Neural crest cell (in vitro differentiated cells): ENCODE measurements around the gene SLC2A9. TPM values are rescaled to one million over a fixed set of nuclear protein-coding genes. Genes with fewer than 3 reads are reported as not detected.

Experiments
- DNase-seq: peaks from one replicate; pipeline ENCODE4 v3.0.0; 2021; ENCODE audit warnings: low read depth, mixed read lengths, low spot score
- H3K27ac Mint-ChIP-seq: one replicate; pipeline ENCODE4 v1.8.0; 2021; ENCODE audit warnings: mild to moderate bottlenecking, mixed read lengths; ENCODE audit not compliant: unreplicated experiment
- H3K27me3 Mint-ChIP-seq: 2 replicates; pipeline ENCODE4 v1.8.0; 2021; ENCODE audit warnings: low read depth, mild to moderate bottlenecking, mixed read lengths
- H3K36me3 Mint-ChIP-seq: 2 replicates; pipeline ENCODE4 v1.8.0; 2021; ENCODE audit warnings: low read depth, mild to moderate bottlenecking, mixed read lengths
- H3K4me1 Mint-ChIP-seq: 2 replicates; pipeline ENCODE4 v1.8.0; 2021; ENCODE audit warnings: mixed read lengths
- H3K4me3 Mint-ChIP-seq: one replicate; pipeline ENCODE4 v1.8.0; 2021; ENCODE audit warnings: mild to moderate bottlenecking, mixed read lengths
- H3K9me3 Mint-ChIP-seq: 2 replicates; pipeline ENCODE4 v1.8.0; 2021; ENCODE audit warnings: mixed read lengths
- CTCF ChIP-seq: fragments of 200-600 bp; sonication (generic); conservative IDR thresholded peaks from 2 replicates; pipeline ENCODE4 v1.5.0; 2021; ENCODE audit warnings: antibody characterized with exemption, mild to moderate bottlenecking
- total RNA-seq: library from RNA; stranded (reverse); gene quantifications from 2 replicates; pipeline ENCODE4 v1.2.1, GENCODE V29; 2021

The SLC2A9 gene
- total RNA-seq, 1 donor from 2014 or later = 0.26 TPM

GRCh38 chr4:10002278-10002677 is 19.0 kb downstream of the SLC2A9 start:
- Mint-ChIP-seq H3K27me3 (no peaks in the 10 kb centered on the region), H3K36me3 (no peaks in the 10 kb centered on the region), H3K9me3 (no peaks in the 10 kb centered on the region), H3K4me3 (no peak overlapping the region), H3K4me1 (peaks cover 6% of the 10 kb centered on the region), H3K27ac (no peak overlapping the region)
- no peak for DNase-seq
- no peak for TF ChIP-seq CTCF

GRCh38 chr4:10001757-10002156 is 19.5 kb downstream of the SLC2A9 start:
- Mint-ChIP-seq H3K36me3 (no peaks in the 10 kb centered on the region), H3K4me1 (peaks cover 6% of the 10 kb centered on the region), H3K27me3 (no peaks in the 10 kb centered on the region), H3K9me3 (no peaks in the 10 kb centered on the region), H3K4me3 (no peak overlapping the region), H3K27ac (no peak overlapping the region)
- DNase-seq = no peak
- TF ChIP-seq CTCF = no peak

GRCh38 chr4:9999956-10000561 is 21.2 kb downstream of the SLC2A9 start:
- no peak for TF ChIP-seq CTCF
- no peak overlapping the region for H3K27ac Mint-ChIP-seq
- no peaks in the 10 kb centered on the region for H3K36me3 Mint-ChIP-seq
- H3K27me3 Mint-ChIP-seq = no peaks in the 10 kb centered on the region
- no peak overlapping the region for H3K4me3 Mint-ChIP-seq
- DNase-seq = no peak
- H3K9me3 Mint-ChIP-seq = no peaks in the 10 kb centered on the region
- H3K4me1 Mint-ChIP-seq = peaks cover 3% of the 10 kb centered on the region

- Mint-ChIP-seq H3K27ac (no peak overlapping the region), H3K4me3 (no peak overlapping the region), H3K9me3 (no peaks in the 10 kb centered on the region), H3K36me3 (no peaks in the 10 kb centered on the region), H3K4me1 (peaks cover 3% of the 10 kb centered on the region), H3K27me3 (no peaks in the 10 kb centered on the region)
- DNase-seq = no peak
- TF ChIP-seq CTCF = no peak
Observed at GRCh38 chr4:9997886-9998285, 23.4 kb downstream of the SLC2A9 start.

GRCh38 chr4:9996319-9997110 is 24.8 kb downstream of the SLC2A9 start:
- Mint-ChIP-seq H3K4me3 (no peak overlapping the region), H3K27ac (no peak overlapping the region), H3K9me3 (no peaks in the 10 kb centered on the region), H3K36me3 (no peaks in the 10 kb centered on the region), H3K27me3 (no peaks in the 10 kb centered on the region), H3K4me1 (peaks cover 3% of the 10 kb centered on the region)
- no peak for DNase-seq
- TF ChIP-seq CTCF = no peak
